ENCODE results near the gene SPDYE4.

Gene SPDYE4

DNA sequence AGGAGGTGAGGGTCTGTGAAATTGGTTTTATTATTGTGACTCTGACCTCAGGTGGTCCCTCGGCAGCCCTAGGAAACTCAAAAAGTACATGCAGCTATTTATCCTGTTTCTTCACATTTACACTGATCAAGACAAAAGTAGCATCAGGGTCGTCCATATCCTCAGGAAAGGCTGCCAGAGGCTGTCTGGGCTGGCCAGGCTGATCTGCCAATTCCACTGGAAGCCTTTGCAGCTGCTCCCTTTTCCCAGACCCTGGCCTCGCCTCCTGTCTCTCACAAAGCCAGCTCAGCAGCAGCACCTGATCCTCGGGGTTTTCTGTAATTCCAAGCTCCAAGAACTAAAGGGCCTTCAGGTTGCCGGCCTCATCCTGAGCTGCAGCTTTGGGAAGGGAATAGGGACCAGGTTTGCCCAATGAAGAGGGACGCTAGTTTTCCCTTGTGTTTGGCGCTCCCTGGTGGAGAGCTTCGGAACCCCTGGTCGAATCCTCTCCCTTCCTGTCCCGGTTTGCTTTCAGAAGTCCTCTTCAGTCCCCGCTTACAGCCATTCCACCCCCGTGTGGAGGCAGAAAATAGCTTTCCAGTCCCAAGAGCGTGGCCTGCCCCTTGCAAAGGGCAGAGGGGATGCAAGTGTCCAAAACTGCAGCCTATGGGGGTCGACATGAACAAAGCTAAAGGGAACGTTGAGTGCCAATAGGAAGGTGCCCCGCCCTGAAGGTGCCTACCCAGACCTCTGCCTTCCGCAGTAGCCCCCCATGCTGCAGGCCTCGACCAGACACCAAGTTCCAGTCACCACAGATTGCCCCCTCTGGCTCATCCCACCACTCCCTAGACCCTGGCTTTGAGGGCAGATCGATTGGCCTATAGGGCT is 27.4 kb upstream of the SPDYE4 start:
- DNase-seq = peak in 9 of 14 donors; percentile 2 to 44 (median 9)

DNA sequence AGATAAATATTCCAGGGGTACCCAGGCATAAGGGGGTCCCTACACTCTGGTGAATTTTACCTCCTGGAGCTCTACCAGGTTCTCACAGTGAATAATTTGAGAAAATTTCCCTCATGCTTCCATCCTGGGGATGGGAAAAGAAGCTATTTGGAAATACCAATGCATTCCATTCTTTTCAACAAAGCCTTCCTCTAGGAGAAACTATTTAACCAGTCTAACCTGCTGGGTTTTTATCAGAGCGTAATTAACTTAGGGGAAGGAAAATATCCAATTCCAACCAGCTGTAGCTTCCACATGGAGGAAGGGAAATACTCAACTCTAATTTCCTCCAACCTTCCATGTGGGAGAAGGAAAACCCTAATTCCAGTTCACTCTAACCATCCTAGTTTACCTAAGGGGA is 23.8 kb upstream of the SPDYE4 start:
- no peak for DNase-seq

DNA sequence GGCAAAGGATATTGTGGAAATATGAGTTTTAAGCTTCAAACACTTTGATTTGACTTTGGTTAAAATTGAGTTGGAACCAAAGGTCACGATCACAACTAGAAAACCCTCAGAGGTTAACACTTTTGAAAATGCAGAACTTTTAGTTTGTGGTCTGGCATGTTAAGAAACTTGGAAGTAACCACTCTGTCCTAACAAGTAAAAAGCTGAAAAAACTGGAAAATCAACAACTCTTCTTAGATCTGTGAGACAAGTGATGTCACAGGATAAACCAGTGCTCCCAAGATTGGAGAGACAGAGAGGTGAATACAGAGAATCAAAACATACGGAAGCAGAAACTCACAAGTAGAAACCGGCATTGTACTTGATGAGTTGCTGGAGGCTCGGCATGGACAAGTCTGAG is 23.4 kb upstream of the SPDYE4 start:
- no peak for DNase-seq

DNA sequence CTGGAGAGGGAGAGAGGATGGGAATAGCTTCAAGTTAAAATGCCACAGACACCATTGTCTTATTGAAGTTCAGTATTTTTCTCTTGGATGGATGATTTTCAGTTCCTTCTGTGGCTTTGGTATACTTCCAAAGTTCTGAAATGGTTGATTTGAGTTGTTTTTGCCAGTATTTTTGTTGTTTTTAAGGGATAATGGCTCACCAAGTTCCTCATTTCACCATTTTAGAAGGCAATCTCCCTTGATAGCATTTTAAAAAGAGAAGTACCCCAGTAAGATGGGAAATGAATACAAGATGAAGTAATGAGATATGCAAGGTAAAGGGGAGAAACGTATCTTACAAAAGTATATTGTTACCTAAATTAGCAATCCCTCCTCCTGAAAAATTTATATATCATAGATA is 18.5 kb upstream of the SPDYE4 start:
- no peak for DNase-seq

DNA sequence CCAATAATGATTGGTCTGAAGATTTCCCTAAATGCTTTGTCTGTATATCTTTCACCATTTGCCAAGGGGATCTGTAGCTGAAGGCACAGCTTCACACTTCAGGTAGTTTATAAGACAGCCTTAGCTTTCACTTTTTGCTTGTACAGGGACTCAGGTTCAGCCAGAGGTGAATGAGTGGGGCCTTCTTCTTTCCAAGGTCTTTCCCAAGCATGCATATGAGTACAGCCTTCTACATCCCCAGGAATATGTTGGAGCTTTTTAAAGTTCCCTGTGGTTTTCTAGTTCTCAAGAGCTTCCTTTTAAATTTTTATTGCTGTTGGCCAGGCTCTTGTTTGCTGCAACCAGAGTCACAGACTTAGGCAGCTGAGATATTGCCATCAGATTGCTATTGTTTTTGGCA is 17.9 kb upstream of the SPDYE4 start:
- DNase-seq = no peak

DNA sequence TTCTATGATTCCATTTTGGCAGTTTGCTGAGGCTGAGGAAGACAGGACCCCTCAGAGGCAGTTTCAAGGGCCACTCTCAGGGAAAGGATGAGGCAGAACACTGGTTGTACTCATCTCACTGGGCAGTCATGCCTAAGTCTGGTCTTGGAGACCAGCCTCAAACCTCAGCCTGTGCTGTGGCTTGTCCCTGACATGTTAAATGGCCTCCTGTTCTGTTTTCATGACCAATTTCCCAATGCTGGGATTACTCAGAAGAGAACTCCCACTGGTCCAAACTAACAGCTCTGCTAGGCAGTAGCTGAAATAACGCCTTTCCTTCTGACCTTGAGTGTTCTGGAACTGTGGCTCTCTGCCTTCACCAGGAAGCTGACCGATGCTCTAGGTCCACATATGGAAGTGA is 8.4 kb upstream of the SPDYE4 start:
- no peak for DNase-seq

DNA sequence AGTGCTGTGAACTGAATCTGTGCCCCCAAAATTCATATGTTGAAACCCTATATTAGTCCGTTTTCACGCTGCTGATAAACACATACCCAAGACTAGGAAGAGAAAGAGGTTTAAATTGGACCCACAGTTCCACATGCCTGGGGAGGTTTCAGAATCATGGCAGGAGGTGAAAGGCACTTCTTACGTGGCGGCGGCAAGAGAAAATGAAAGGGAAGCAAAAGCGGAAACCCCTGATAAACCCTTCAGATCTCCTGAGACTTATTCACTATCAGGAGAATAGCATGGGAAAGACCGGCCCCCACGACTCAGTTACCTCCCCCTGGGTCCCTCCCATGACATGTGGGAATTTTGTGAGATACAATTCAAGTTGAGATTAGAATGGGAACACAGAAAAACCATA is 3.7 kb upstream of the SPDYE4 start:
- no peak for DNase-seq

DNA sequence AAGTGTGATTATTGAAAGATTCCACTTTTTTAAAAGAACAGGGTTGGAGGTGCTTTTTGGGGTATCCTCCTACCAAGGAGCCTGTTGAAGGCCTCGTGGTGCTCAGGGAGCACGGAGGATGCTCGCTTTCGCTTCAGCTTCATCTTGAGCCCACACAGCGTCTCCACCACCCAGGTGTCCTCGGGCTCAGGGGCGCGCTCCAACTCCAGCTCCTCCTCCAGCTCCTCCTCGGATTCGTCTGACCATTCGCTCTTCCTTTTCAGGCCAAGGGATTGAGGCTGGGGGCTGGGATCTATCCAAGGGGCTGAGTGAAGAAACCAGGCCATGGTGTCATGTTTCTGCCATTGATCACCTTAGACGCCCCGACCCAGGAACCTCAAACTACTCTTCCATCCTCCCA is 1.2 kb downstream of the SPDYE4 start:
- no peak for DNase-seq

DNA sequence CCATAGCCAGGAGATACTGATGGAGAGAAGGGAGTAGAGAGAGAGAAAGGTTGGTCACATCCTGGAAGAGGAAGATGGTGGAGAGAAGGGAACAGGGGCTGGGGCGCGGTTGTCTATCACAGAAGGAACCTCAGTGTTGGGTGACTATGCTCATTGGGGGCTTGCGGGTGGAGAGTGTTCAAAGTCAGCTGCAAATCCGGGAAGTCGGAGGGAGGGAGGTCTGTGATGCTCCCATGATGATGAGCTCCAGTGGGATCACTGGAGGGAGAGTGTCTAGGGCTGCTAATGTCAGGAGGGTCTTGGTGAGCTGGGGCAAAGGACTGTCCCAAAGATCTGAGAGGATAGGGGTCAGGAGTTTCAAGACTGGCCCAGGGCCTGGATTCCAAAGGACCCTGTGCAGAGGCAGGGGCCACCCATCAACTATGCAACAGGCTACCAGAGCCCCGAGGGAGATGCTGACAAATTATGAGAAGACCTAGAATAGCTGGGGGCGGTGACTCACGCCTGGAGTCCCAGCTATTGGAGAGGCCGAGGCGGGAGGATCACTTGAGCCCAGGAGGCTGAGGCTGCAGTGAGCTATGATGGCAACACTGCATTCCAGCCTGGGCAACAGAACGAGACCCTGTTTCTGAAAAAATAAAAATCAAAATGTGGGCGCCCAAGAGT is 2.6 kb downstream of the SPDYE4 start:
- no peak for DNase-seq

DNA sequence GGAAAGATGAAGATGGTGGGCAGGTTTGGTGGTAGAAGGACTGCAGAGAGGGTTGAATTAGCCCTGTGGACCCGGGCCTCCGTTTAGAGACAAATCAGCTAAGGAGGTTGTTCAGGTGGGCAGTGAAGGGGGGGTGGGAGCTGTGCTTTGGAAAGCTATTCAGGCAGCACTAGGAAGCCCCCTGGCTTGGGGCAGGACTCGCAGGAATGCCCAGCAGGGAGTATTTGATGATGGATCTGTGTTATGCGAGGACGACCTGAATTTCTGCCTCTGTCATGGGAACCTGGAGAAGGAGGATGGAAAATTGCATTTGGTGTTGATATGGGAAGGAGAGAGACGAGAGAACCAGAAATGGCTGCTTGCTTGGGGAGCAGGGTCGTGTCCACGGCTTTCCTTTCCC is 3.5 kb downstream of the SPDYE4 start:
- DNase-seq = no peak

DNA sequence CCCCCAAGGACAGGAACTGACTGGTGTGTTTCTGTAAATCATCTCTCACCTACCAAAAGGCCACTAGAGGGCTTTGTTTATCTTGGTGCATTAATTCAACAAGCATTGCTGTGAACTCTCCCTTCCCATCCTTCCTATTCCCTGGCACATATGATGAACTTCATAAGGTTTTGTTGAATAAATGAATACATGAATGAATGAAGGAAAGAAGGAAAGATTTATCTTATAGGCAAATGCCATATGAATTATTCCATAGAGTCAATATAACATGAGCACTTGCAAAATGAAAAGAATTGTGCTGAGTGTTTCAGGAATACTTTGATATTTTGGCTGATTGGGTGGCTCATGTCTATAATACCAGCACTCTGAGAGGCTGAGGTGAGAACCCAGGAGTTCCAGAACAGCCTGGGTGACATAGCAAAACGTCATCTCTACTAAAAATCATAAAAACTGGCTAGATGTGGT is 4.3 kb downstream of the SPDYE4 start:
- no peak for DNase-seq

DNA sequence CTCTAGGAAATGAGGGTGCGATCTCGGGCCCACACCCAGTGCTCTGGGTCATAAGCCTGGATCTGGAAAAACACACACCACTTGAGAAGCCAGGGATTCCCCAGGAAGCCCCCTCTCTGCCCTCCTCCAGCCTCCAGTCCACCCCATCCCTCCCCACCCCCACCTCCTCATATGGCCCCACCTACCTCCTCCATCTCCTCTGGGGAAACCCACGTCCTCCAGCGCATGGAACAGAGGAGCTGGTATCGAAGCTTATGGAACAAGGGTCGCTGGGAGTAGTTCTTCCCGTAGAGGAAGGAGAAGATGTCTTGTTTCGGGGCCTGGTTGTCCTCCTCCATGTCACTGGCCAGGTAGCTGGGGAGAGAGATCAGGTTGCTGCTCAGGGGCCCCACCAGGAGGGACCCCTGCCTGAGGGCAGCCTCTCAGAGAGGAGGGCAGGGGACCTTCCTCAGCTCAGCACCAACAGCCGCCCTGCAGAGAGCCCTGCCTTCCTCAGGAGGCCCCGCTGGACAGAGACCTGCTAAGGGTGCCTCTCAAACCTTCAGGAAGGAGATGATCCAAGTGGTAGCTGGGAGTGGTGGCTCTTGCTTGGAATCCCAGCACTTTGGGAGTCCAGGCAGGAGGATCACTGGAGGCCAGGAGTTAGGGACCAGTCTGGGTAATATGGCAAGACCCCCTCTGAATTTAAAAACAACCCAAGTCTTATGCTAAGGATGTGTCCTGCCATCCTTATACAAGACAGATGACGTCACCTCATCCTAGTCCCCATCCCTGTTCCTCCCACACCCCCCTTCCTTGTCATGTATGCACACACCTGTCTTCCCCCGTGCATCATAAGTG is 5.0 kb downstream of the SPDYE4 start:
- DNase-seq = no peak

DNA sequence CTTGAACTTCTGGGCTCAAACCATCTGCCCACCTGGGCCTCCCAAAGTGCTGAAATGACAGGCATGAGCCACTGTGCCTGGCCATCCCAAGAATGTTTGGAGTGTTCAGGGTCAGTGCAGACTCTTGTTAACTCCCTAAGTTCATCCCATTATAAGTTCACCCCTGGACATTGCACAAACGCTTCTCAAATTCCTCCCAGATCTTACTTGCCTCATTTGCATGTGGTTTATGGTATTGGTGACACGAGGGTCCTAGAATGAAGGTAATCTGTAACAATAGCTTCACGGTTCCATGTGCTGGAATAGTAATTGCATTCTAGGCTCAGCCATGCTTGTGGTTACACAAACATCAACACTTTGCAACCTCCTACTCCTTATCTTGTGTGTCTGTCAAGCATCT is 8.7 kb downstream of the SPDYE4 start:
- no peak for DNase-seq

DNA sequence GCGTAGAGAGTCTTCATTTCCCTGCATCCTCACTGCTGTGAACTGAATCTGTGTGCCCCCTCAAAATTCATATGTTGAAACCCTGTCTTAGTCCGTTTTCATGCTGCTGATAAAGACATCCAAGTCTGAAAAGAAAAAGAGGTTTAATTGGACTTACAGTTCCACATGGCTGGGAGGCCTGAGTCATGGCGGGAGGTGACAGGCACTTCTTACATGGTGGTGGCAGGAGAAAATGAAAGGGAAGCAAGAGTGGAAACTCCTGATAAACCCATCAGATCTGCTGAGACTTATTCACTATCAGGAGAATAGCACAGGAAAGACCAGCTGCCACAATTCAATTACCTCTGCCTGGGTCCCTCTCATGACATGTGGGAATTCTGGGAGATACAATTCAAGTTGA is 10.6 kb downstream of the SPDYE4 start:
- no peak for DNase-seq

DNA sequence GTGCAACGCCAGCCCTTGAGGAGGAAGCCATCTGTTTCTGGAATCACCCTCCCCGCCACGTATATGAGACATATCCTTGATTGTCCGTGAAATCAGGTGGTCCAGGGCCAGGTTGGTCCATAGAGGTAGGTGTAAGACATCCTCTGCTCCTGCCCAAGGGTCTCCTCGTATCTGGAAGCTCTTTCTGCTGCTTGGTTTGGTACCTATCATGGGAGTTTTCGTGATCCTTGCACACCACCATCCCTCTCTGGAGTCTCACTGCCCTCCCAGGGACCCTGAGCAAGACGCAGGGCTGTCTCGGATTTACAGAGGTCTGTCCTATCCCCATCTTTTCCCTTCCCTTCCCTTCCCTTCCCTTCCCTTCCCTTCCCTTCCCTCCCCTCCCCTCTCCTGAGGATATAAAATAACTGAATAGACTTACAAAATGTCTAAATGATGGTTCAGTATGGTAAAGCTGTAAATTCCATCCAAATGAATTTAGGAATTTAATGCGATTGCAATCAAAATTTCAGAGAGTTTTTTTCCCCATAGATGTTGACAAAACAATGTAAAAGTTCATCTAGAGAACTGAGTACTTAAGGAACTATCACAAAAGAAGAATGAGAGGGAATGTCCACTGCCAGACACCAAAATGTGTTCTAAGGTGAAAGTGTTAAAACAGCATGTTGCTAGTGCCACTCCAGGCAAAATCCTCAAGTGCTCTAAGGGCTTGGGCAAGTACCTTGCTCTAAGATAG is 11.7 kb downstream of the SPDYE4 start:
- no peak for DNase-seq

DNA sequence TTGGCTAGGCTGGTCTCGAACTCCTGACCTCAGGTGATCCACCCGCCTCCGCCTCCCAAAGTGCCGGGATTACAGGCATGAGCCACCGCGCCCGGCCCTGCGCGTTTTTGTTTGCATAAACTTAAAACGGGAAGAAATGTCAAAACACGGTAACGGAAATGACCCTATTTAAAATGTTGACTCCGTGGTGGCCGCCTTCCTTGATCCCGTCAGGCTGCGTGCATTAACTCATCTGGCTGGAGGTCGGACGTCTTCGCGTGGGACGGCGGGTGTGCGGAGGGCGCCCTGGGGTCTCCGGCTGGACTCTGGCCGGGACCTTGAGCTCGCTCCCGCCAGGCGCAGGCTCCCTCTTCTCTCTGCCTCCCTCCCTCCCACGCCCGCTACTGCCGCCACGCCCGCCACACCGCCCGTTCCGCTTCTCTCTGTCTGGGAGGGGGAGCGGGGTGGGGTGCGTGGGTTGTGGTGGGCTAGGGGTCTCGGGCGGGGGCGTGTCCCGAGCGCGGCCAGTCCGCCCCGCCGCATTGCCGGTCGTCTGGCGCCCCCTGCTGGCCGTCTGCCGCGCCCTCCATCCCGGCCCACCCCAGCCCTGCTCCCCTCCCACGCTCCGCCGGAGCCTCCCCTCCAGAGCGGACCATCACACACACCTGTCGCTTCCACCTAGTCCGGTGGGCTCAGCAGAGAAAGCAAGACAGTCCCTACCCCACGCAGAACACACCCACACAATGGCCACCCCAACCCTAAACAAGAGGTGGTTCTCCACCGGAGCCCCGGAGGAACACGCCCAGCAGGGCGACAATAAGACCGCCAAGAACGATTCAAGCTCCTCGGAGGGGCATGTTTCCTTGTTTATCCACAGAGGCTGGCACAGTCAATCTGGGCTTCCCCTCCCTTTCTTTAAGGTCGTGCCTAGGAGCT is 12.5 kb downstream of the SPDYE4 start:
- DNase-seq = peak in 13 of 14 donors; percentile 6 to 71 (median 37)

DNA sequence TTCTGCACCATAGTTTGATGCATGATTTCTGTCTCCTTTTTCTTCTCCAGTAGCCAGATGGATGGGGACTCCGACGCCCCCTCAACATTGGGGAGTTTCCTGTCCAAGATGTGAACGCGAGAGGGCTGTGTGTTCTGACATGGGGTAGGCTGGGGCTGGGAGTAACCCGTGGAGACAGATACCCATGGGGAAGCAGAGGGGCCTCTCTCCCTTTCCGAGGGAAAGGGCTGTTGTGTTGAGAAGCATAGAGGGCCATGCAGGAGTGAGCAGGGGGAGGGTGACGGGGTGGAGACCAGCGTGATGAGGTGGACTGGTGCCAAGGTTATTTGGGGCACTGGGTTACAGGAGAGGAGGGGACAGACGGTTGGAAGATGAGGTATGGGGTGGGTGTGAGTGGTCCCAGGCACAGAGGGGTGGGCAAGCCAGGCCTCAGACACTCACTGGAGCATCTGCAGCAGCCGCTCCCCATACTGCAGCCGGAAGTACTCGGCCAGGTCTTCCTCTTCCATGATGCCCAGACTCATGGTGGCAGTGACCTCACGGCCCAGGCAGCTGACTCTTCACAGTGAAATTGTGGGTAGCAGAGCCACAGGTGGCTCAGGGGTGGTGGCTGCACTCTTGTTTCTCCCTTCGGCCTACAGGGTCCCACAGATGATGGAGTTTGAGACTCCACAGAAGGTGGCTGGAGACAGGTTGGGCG is 14.1 kb downstream of the SPDYE4 start:
- peak in 1 of 14 donors; percentile 2 for DNase-seq

DNA sequence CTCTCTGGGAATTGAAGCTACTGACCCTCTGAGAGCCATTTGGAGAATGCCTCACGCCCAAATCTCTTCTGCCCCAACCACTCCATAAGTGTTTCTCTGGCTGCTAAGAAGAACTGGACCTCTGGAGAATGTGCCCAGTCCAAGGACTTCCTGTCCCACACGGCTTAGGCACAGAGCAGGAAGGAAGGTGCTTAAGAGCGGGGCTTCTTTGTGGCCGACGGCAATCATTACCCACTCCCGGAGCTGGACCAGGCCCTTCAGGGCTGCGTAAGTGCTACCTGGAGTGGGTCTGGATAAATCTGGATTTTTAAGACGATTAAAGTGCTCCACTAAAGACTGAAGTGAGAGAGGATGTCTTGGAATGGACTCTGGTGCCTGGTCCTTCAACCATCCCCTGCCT is 15.5 kb downstream of the SPDYE4 start:
- DNase-seq = no peak

DNA sequence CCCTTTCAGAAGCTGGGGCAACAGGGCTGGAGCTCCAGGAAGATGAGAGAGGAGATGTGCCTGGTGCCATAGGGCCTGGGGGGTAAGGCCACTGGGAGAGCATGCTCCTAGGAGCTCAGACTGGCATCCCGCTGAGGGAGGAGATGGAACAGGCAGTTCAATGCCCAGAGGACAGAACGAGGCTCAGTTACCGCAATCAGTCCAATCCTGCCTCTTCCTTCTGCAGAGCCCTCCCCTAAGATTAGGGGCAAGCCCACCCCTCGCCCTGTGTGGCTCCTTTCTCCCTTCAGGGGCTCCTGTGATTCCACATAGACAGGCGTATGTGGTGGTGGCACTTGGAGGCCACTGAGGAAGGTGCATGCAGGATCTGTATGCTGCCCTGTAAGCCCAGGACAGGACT is 16.1 kb downstream of the SPDYE4 start:
- DNase-seq = no peak

DNA sequence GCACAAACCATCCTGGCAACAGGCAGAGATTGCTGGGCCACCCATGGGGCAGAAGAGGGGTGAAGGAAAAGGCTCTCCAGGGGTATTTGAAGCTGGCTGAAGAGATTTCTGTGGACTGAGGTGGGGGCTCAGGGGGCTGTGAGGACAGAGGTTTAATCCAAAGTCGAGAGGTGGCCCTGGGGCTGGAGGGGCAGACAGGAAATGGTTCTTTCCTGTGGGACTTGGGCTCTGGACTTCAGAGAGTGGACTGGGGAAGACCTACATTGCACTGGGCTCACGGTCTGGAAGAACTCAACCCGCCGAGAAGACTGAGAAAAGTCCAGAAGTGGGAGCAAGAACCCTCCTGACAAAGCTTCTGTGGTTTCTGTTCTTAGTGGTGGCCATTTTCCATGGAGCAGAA is 16.6 kb downstream of the SPDYE4 start:
- DNase-seq = no peak

DNA sequence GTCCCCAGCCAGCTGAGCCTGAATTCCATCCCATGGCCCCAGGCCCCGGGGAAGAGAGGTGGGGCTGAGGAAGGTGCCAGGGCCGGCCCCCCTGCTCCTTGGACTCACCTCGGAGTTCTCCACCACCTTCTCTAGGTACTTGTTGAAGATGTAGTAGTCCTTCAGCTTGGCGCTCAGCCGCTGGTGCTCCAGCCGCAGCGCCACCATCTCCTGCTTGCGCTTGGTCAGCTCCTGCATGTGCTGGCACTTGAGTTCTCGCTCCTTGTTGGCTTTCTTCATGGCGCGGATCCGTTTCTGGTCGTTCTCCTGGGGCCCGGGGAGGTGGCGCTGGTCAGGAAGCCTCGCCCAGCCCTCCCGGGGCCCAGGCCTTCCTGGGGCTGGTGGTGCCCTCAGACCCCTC is 17.0 kb downstream of the SPDYE4 start:
- DNase-seq = no peak

Measured in C1 segment of cervical spinal cord (tissue), 14 donors.